Stimulated activated effector memory CD8-positive, alpha-beta T cell treated with anti-CD3 and anti-CD28 coated beads, Interleukin-12 subunit alpha, Interleukin-12 subunit beta, amount 100 ng/mL, for 72 hours (primary cell): ENCODE data around the gene FRMPD4.

Source experiments
- ATAC-seq: fragments of 150-1000 bp; cut with Tn5 transposase; 2 replicates; pipeline ENCODE4 v1.10.0; 2021
- DNase-seq, 2 donors: peaks; one replicate each; pipeline ENCODE4 v3.0.0; 2021 to 2022; ENCODE audit warnings: low spot score in 2 of 2
- H3K27ac Mint-ChIP-seq: one replicate; pipeline ENCODE4 v1.8.0; 2022; ENCODE audit warnings: mild to moderate bottlenecking, mixed read lengths
- H3K36me3 Mint-ChIP-seq: one replicate; pipeline ENCODE4 v1.8.0; 2022; ENCODE audit warnings: mild to moderate bottlenecking, mixed read lengths
- H3K4me1 Mint-ChIP-seq: one replicate; pipeline ENCODE4 v1.8.0; 2022; ENCODE audit warnings: mixed read lengths
- H3K4me3 Mint-ChIP-seq: one replicate; pipeline ENCODE4 v1.8.0; 2022; ENCODE audit warnings: mild to moderate bottlenecking, mixed read lengths
- H3K9me3 Mint-ChIP-seq: one replicate; pipeline ENCODE4 v1.8.0; 2022; ENCODE audit warnings: mixed read lengths

Gene FRMPD4

GRCh38 chrX:12768491-12768890 lies 630.2 kb downstream of the FRMPD4 start:
- H3K27ac Mint-ChIP-seq: no peak overlapping the region
- no peaks in the 10 kb centered on the region for H3K36me3 Mint-ChIP-seq
- peaks cover 5% of the 10 kb centered on the region for H3K4me1 Mint-ChIP-seq
- H3K9me3 Mint-ChIP-seq: no peaks in the 10 kb centered on the region
- no peak for ATAC-seq
- DNase-seq: no peak
- no peak overlapping the region for H3K4me3 Mint-ChIP-seq

GRCh38 chrX:12770440-12770839 lies 632.2 kb downstream of the FRMPD4 start:
- ATAC-seq (no peak), DNase-seq (no peak)
- no peak overlapping the region for H3K4me3 Mint-ChIP-seq
- H3K4me1 Mint-ChIP-seq: peaks cover 5% of the 10 kb centered on the region
- no peak overlapping the region for H3K27ac Mint-ChIP-seq
- H3K36me3 Mint-ChIP-seq: no peaks in the 10 kb centered on the region
- no peaks in the 10 kb centered on the region for H3K9me3 Mint-ChIP-seq

- no peak overlapping the region for H3K4me3 Mint-ChIP-seq
- DNase-seq: peak; percentile 34 to 65
- H3K27ac Mint-ChIP-seq: no peak overlapping the region
- H3K4me1 Mint-ChIP-seq: peaks cover 5% of the 10 kb centered on the region
- H3K36me3 Mint-ChIP-seq: no peaks in the 10 kb centered on the region
- peak; percentile 100 for ATAC-seq
- no peaks in the 10 kb centered on the region for H3K9me3 Mint-ChIP-seq
Observed at GRCh38 chrX:12771445-12772069, 633.3 kb downstream of the FRMPD4 start.
